Measurements from ENCODE around the gene SMAP1.
"Not testable (repeated sequence)": the region's sequence is repeated elsewhere in the genome, so short reads cannot be mapped to it uniquely, and the experiment has no call there.

Gene SMAP1

GRCh38 chr6:70740746-70741145, 73.1 kb downstream of the SMAP1 start:
- not testable (repeated sequence) for DNase-seq (ENCODE audit: low read depth in 2 of 2)

- not testable (repeated sequence) for DNase-seq (ENCODE audit: low read depth in 2 of 2)
Observed at GRCh38 chr6:70742462-70742861, 74.8 kb downstream of the SMAP1 start.

GRCh38 chr6:70753870-70754380, 86.2 kb downstream of the SMAP1 start:
- no peak for DNase-seq (ENCODE audit: low read depth in 2 of 2)

GRCh38 chr6:70758883-70759282, 91.2 kb downstream of the SMAP1 start:
- DNase-seq (ENCODE audit: low read depth in 2 of 2): no peak

- no peak for DNase-seq (ENCODE audit: low read depth in 2 of 2)
Observed at GRCh38 chr6:70763754-70764510, 96.2 kb downstream of the SMAP1 start.

- no peak for DNase-seq (ENCODE audit: low read depth in 2 of 2)
Observed at GRCh38 chr6:70764706-70765105, 97.0 kb downstream of the SMAP1 start.

GRCh38 chr6:70771351-70771750, 103.7 kb downstream of the SMAP1 start:
- not testable (repeated sequence) for DNase-seq (ENCODE audit: low read depth in 2 of 2)

GRCh38 chr6:70779934-70780333, 112.3 kb downstream of the SMAP1 start:
- DNase-seq (ENCODE audit: low read depth in 2 of 2): no peak

- DNase-seq (ENCODE audit: low read depth in 2 of 2): no peak
Observed at GRCh38 chr6:70790483-70791224, 123.0 kb downstream of the SMAP1 start.

GRCh38 chr6:70797625-70798024, 129.9 kb downstream of the SMAP1 start:
- no peak for DNase-seq (ENCODE audit: low read depth in 2 of 2)

GRCh38 chr6:70806086-70806485, 138.4 kb downstream of the SMAP1 start:
- DNase-seq (ENCODE audit: low read depth in 2 of 2): no peak

GRCh38 chr6:70811788-70812187, 144.1 kb downstream of the SMAP1 start:
- DNase-seq (ENCODE audit: low read depth in 2 of 2): no peak

GRCh38 chr6:70813885-70814284, 146.2 kb downstream of the SMAP1 start:
- DNase-seq (ENCODE audit: low read depth in 2 of 2): no peak

GRCh38 chr6:70819646-70820045, 152.0 kb downstream of the SMAP1 start:
- DNase-seq (ENCODE audit: low read depth in 2 of 2): no peak

- no peak for DNase-seq (ENCODE audit: low read depth in 2 of 2)
Observed at GRCh38 chr6:70820778-70821177, 153.1 kb downstream of the SMAP1 start.

- DNase-seq (ENCODE audit: low read depth in 2 of 2): no peak
Observed at GRCh38 chr6:70821751-70822150, 154.1 kb downstream of the SMAP1 start.

GRCh38 chr6:70823651-70824050, 156.0 kb downstream of the SMAP1 start:
- no peak for DNase-seq (ENCODE audit: low read depth in 2 of 2)

GRCh38 chr6:70831427-70831826, 163.7 kb downstream of the SMAP1 start:
- DNase-seq (ENCODE audit: low read depth in 2 of 2): no peak

GRCh38 chr6:70834520-70834919, 166.8 kb downstream of the SMAP1 start:
- DNase-seq (ENCODE audit: low read depth in 2 of 2): no peak

GRCh38 chr6:70838907-70839285, 171.2 kb downstream of the SMAP1 start:
- no peak for DNase-seq (ENCODE audit: low read depth in 2 of 2)

- DNase-seq (ENCODE audit: low read depth in 2 of 2): no peak
Observed at GRCh38 chr6:70839286-70840266, 171.9 kb downstream of the SMAP1 start.

GRCh38 chr6:70841112-70841511, 173.4 kb downstream of the SMAP1 start:
- no peak for DNase-seq (ENCODE audit: low read depth in 2 of 2)
